Lung (tissue), 12 donors: Measurements from ENCODE around the gene LARP1B. TPM values are rescaled to one million over a fixed set of nuclear protein-coding genes. Genes with fewer than 3 reads are reported as not detected.
"Not testable (repeated sequence)": the region's sequence is repeated elsewhere in the genome, so short reads cannot be mapped to it uniquely, and the experiment has no call there.

Experiments
- ATAC-seq: fragments of 200-7000 bp; cut with Tn5 transposase; one replicate; pipeline ENCODE4 v1.9.1; 2020; ENCODE audit warnings: moderate number of reproducible peaks; ENCODE audit not compliant: insufficient read depth, low FRiP score
- DNase-seq, 3 donors: peaks; one replicate each; pipeline ENCODE4 v3.0.0-alpha.2; 2013 to 2017
- H3K27ac ChIP-seq, 2 donors: one replicate each; pipeline ENCODE4 v1.5.1; 2013; ENCODE audit warnings: mild to moderate bottlenecking in 2 of 2, moderate library complexity in 2 of 2, control low read depth in 1 of 2, inconsistent platforms in 1 of 2, low read depth in 1 of 2, low read length in 1 of 2
- H3K27me3 ChIP-seq, 3 donors: one replicate each; pipeline ENCODE4 v1.5.1; 2013; ENCODE audit warnings: low read length in 2 of 3; ENCODE audit not compliant: control insufficient read depth in 3 of 3, insufficient read depth in 3 of 3
- H3K36me3 ChIP-seq, 4 donors: one replicate each; pipeline ENCODE4 v1.5.1; 2013; ENCODE audit warnings: low read length in 4 of 4, mild to moderate bottlenecking in 1 of 4, moderate library complexity in 1 of 4; ENCODE audit not compliant: control insufficient read depth in 4 of 4, insufficient read depth in 4 of 4
- H3K4me1 ChIP-seq, 5 donors: one replicate each; pipeline ENCODE4 v1.5.1; 2013; ENCODE audit warnings: low read length in 5 of 5, mild to moderate bottlenecking in 2 of 5, moderate library complexity in 1 of 5; ENCODE audit not compliant: control insufficient read depth in 5 of 5, insufficient read depth in 5 of 5
- H3K4me3 ChIP-seq: one replicate; pipeline ENCODE4 v1.5.1; 2013; ENCODE audit warnings: mild to moderate bottlenecking, control low read depth, moderate library complexity
- H3K9ac ChIP-seq, 2 donors: one replicate each; pipeline ENCODE4 v1.5.1; 2013; ENCODE audit warnings: low read length in 2 of 2, control low read depth in 1 of 2; ENCODE audit not compliant: insufficient read depth in 1 of 2
- H3K9me3 ChIP-seq, 4 donors: one replicate each; pipeline ENCODE4 v1.5.1; 2013; ENCODE audit warnings: low read length in 3 of 4, mild to moderate bottlenecking in 1 of 4, moderate library complexity in 1 of 4; ENCODE audit not compliant: control insufficient read depth in 4 of 4, insufficient read depth in 3 of 4
- CTCF ChIP-seq: IDR thresholded peaks from 2 replicates; pipeline ENCODE4 v1.5.1; 2012; ENCODE audit warnings: mild to moderate bottlenecking; ENCODE audit errors: control extremely low read depth, extremely low read depth
- WGBS, 2 donors: extraction: QIAGEN DNeasy Blood & Tissue Kit; methylation state at CpG; one replicate each; pipeline ENCODE4 v1.1.7; 2013; 5-methylcytosine and 5-hydroxymethylcytosine counted together
- polyA plus RNA-seq, 2 donors: library from polyadenylated mRNA; stranded (reverse); fragments of 200-250 nt; gene quantifications; one replicate each; pipeline ENCODE4 v1.2.1, GENCODE V29; 2013
- total RNA-seq, 2 donors: library from RNA; depleted of rRNA in 1 of 2; stranded (reverse); fragments of >200 nt in 1 of 2; gene quantifications; one replicate each; pipeline ENCODE4 v1.2.1, GENCODE V29; 2014 to 2021
- donor health status: control.
- donor health status: control.
- donor health status: Bipolar disorder and iron deficiency.
- donor health status: healthy.
- donor health status: DM: yes; HTN: yes; CAD: no.

LARP1B gene
- total and polyA plus RNA-seq, 4 donors = 10.6 to 27.9 (median 15.0) TPM

DNA sequence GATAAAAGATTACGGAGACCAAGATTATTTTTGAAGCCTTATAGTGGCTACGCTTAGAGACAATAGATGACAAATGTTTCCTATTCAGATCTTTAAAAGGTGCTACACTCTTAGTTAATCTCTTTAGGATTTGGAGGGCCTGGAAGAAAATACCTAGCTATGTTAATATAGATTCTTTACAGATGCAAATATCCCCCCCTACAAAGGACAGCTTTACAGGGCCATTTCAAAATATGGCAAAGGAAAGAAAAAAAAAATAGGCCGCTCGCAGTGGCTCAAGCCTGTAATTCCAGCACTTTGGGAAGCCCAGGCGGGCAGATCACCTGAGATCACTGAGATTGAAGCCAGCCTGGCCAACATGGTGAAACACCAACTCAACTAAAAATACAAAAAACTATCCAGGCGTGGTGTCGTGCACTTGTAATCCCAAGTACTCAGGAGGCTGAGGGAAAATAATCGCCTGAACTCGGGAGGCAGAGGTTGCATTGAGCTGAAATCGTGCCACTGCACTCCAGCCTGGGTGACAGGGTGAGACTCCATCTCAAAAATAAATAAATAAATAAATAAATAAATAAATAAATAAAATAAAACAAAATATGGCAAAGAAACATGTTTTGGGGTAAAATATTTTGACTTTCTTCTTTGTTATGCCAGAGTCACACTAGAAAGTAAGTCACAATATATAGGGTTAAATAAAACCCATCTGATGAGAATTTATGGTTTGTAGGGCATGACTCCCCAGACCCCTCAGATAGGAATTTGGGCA, 5.5 kb upstream of the LARP1B start:
- H3K4me3 ChIP-seq, H3K36me3 ChIP-seq, DNase-seq, H3K9me3 ChIP-seq, H3K9ac ChIP-seq, H3K27ac ChIP-seq, H3K27me3 ChIP-seq, H3K4me1 ChIP-seq, ATAC-seq: not testable (repeated sequence)
- 96 to 97% methylated on average over 10 of the region's 10 CpGs for whole genome bisulfite sequencing, 2 donors

GRCh38 chr4:128056396-128056795, 4.7 kb upstream of the LARP1B start:
- no peak for TF ChIP-seq CTCF
- no peak for ATAC-seq
- no peaks in the 10 kb centered on the region for H3K27me3 ChIP-seq
- H3K4me1 ChIP-seq = no peaks in the 10 kb centered on the region
- DNase-seq = no peak
- no peaks in the 10 kb centered on the region for H3K36me3 ChIP-seq
- no peak overlapping the region for H3K4me3 ChIP-seq
- H3K27ac ChIP-seq = no peak overlapping the region
- H3K9ac ChIP-seq = no peak overlapping the region
- no peaks in the 10 kb centered on the region for H3K9me3 ChIP-seq

GRCh38 chr4:128060121-128060698, 902 bp upstream of the LARP1B start:
- Histone ChIP-seq H3K4me1 (no peaks in the 10 kb centered on the region), H3K36me3 (no peaks in the 10 kb centered on the region), H3K27ac (peak overlapping the region; percentile 98), H3K4me3 (peak overlapping the region; percentile 76), H3K27me3 (no peaks in the 10 kb centered on the region), H3K9me3 (no peaks in the 10 kb centered on the region), H3K9ac (peak overlapping the region; percentile 83 to 97)
- DNase-seq (peak in 2 of 3 donors; percentile 44 to 61), ATAC-seq (no peak)
- no peak for TF ChIP-seq CTCF
- 26 to 33% methylated on average over 21 of the region's 21 CpGs for WGBS, 2 donors
